ENCODE data around the gene SLC51A. TPM values are rescaled to one million over a fixed set of nuclear protein-coding genes. Genes with fewer than 3 reads are reported as not detected.

Gene SLC51A
- total and polyA plus RNA-seq, 2 of the 13 experiments (the other 11 are each of a cell fraction or from before 2014, with no cell fraction given) = 4.3 to 48.8 TPM

DNA sequence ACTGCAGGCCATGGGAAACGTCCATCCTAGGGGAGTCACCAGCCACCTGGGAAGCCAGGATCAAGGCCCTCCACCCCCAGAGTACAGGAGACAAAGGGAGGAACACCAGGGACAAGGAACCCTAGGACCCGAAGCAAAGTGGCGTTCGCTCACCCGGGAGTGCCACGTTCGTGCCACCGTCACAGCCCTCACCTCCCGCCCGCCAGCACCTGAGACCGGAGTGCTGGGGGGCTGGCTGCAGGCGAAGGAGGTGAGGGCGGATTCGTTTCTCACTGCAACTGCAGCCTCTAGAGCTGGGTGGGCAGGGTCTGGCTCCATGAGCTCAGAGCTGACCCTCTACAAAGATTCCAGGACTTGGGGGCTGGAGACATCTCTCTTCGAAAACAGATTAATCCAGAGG is 31.5 kb upstream of the SLC51A start:
- POLR2A ChIA-PET = no interaction called here
- Histone ChIP-seq H3K27me3 (ENCODE audit: control insufficient read depth in 1 of 2, insufficient read depth in 2 of 2, low read length in 2 of 2) (peaks cover 3 to 12% of the 10 kb centered on the region in 2 experiments; a peak in 3 of 5 replicates), H3K79me2 (ENCODE audit: insufficient read depth, low read length) (no peaks in the 10 kb centered on the region), H3K4me1 (ENCODE audit: insufficient read depth, low read length) (peaks cover 14% of the 10 kb centered on the region), H4K20me1 (ENCODE audit: insufficient read depth, low read length) (no peaks in the 10 kb centered on the region), H3K36me3 (replicated peaks in 1 of 2; ENCODE audit: control insufficient read depth in 1 of 2, insufficient read depth in 2 of 2, low read length in 2 of 2) (no peaks in the 10 kb centered on the region), H3K4me3 (replicated peaks in 1 of 3; ENCODE audit: insufficient read depth in 1 of 3, low read depth in 2 of 3, low read length in 3 of 3) (no peak overlapping the region), H3K27ac (ENCODE audit: extremely low read length, insufficient read depth, low read length) (no peak overlapping the region), H3K4me2 (ENCODE audit: low read depth, low read length) (no peak overlapping the region), H3K9ac (ENCODE audit: insufficient read depth, low read depth, low read length) (no peak overlapping the region), H3K9me3 (ENCODE audit: low read length) (no peaks in the 10 kb centered on the region), H2AFZ (ENCODE audit: low read length) (no peak overlapping the region)
- no peak for FAIRE-seq
- TF ChIP-seq ZNF558 (CRISPR knock-in tag; IDR thresholded peaks at IDR 0.05; ENCODE audit: borderline replicate concordance) = no peak
- no peak for TF ChIP-seq ZSCAN12 (CRISPR knock-in tag; IDR thresholded peaks at IDR 0.05)
- TF ChIP-seq, protein P1, sequence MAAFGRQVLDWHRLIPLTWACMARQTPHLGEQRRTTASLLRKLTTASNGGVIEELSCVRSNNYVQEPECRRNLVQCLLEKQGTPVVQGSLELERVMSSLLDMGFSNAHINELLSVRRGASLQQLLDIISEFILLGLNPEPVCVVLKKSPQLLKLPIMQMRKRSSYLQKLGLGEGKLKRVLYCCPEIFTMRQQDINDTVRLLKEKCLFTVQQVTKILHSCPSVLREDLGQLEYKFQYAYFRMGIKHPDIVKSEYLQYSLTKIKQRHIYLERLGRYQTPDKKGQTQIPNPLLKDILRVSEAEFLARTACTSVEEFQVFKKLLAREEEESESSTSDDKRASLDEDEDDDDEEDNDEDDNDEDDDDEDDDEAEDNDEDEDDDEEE (CRISPR knock-in tag; IDR thresholded peaks at IDR 0.05) = no peak
- TF ChIP-seq ZNF160 (CRISPR knock-in tag; IDR thresholded peaks at IDR 0.05) = no peak
- TF ChIP-seq, protein P2, sequence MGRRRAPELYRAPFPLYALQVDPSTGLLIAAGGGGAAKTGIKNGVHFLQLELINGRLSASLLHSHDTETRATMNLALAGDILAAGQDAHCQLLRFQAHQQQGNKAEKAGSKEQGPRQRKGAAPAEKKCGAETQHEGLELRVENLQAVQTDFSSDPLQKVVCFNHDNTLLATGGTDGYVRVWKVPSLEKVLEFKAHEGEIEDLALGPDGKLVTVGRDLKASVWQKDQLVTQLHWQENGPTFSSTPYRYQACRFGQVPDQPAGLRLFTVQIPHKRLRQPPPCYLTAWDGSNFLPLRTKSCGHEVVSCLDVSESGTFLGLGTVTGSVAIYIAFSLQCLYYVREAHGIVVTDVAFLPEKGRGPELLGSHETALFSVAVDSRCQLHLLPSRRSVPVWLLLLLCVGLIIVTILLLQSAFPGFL (CRISPR knock-in tag; IDR thresholded peaks at IDR 0.05) = no peak
- TF ChIP-seq ZNF260 (CRISPR knock-in tag; IDR thresholded peaks at IDR 0.05; ENCODE audit: borderline replicate concordance, low read depth) = no peak
- no peak for TF ChIP-seq AGO1 (IDR thresholded peaks at IDR 0.05; ENCODE audit: low read depth, low read length, poor library complexity, severe bottlenecking)
- TF ChIP-seq IKZF1 (IDR thresholded peaks at IDR 0.05) = no peak
- TF ChIP-seq ZNF17 (CRISPR knock-in tag; IDR thresholded peaks at IDR 0.05) = no peak
- TF ChIP-seq CBFB (CRISPR knock-in tag; IDR thresholded peaks at IDR 0.05) = no peak
- no peak for TF ChIP-seq ZNF234 (CRISPR knock-in tag; conservative IDR thresholded peaks at IDR 0.05)
- no peak for TF ChIP-seq HDAC2 (CRISPR knock-in tag; IDR thresholded peaks at IDR 0.05)
- no peak for TF ChIP-seq SP5 (CRISPR knock-in tag; IDR thresholded peaks at IDR 0.05; ENCODE audit: borderline replicate concordance, low read depth)
- no peak for TF ChIP-seq ATAD3A (CRISPR knock-in tag; IDR thresholded peaks at IDR 0.05)
- ATAC-seq = no peak
- in situ Hi-C loops (cut with HindIII; ENCODE audit: extremely low pct_ligation_motif_present, low pct_unique_long_range_greater_than_20kb) (no loop called here), intact Hi-C loops (cut with micrococcal nuclease; ENCODE audit: unreplicated experiment) (no loop called here)
- CTCF ChIA-PET (ENCODE audit: low intra/inter-chr PET ratio, low total read pairs) = no interaction called here
- WGBS (ENCODE audit: low lambda C conversion rate) = 62% methylated on average over 7 of the region's 15 CpGs
- no TSS peak for BruUV-seq (replicated peaks)
- no peak for DNase-seq (ENCODE audit: low spot score)
